Smooth muscle cell (in vitro differentiated cells): Measurements from ENCODE around the gene ZNF462. TPM values are rescaled to one million over a fixed set of nuclear protein-coding genes. Genes with fewer than 3 reads are reported as not detected.

Experiments used
- DNase-seq: peaks from one replicate; lab custom pipeline; 2025; ENCODE audit not compliant: unreplicated experiment; lab: John Stamatoyannopoulos, UW
- H2AFZ ChIP-seq: fragments of 200-600 bp; sonication (generic); 2 replicates; pipeline ENCODE4 v1.6.0; 2016; ENCODE audit warnings: antibody characterized with exemption, low read depth, mild to moderate bottlenecking
- H3F3A ChIP-seq: fragments of 200-600 bp; sonication (generic); 2 replicates; pipeline ENCODE4 v1.6.0; 2017; ENCODE audit warnings: antibody characterized with exemption, low read depth
- H3K27ac ChIP-seq: fragments of 200-600 bp; sonication (generic); 2 replicates; pipeline ENCODE4 v1.5.1; 2016; ENCODE audit warnings: low read depth, mild to moderate bottlenecking
- H3K27me3 ChIP-seq: fragments of 200-600 bp; sonication (generic); 2 replicates; pipeline ENCODE4 v1.6.1; 2016; ENCODE audit warnings: low read depth, mild to moderate bottlenecking
- H3K36me3 ChIP-seq: fragments of 200-600 bp; sonication (generic); 2 replicates; pipeline ENCODE4 v1.5.1; 2016; ENCODE audit warnings: low read depth
- H3K4me1 ChIP-seq: fragments of 200-600 bp; sonication (generic); 2 replicates; pipeline ENCODE4 v1.5.1; 2016; ENCODE audit warnings: low read depth
- H3K4me2 ChIP-seq: fragments of 200-600 bp; sonication (generic); 2 replicates; pipeline ENCODE4 v1.6.0; 2016; ENCODE audit warnings: mild to moderate bottlenecking
- H3K4me3 ChIP-seq: fragments of 200-600 bp; sonication (generic); 2 replicates; pipeline ENCODE4 v1.5.1; 2016; ENCODE audit warnings: mild to moderate bottlenecking
- H3K79me2 ChIP-seq: fragments of 200-600 bp; sonication (generic); 2 replicates; pipeline ENCODE4 v1.6.0; 2016; ENCODE audit warnings: low read depth, mild to moderate bottlenecking
- H3K9ac ChIP-seq: fragments of 200-600 bp; sonication (generic); 2 replicates; pipeline ENCODE4 v1.6.0; 2016; ENCODE audit warnings: low read depth
- H3K9me3 ChIP-seq: fragments of 200-600 bp; sonication (generic); replicated peaks from 2 replicates; pipeline ENCODE4 v1.5.1; 2016; ENCODE audit warnings: low read depth
- H4K20me1 ChIP-seq: fragments of 200-600 bp; sonication (generic); 2 replicates; pipeline ENCODE4 v1.6.0; 2016; ENCODE audit warnings: low read depth
- CTCF ChIP-seq: fragments of 200-600 bp; sonication (generic); IDR thresholded peaks from 2 replicates; pipeline ENCODE4 v1.5.1; 2017; ENCODE audit warnings: borderline replicate concordance, mild to moderate bottlenecking, antibody characterized with exemption; ENCODE audit not compliant: insufficient read depth, poor library complexity, severe bottlenecking
- WGBS: methylation state at CpG from one replicate; pipeline ENCODE4 v1.1.7; 2016; ENCODE audit warnings: low lambda C conversion rate; 5-methylcytosine and 5-hydroxymethylcytosine counted together
- polyA plus RNA-seq: library from polyadenylated mRNA; unstranded; fragments of >200 nt; fragmentation: Nextera tagmentation; extraction: Ambion mirVana; gene quantifications from 2 replicates; pipeline ENCODE4 v1.2.1, GENCODE V29; 2016
- total RNA-seq: library from RNA; depleted of rRNA; stranded (reverse); fragments of >200 nt; gene quantifications from 2 replicates; pipeline ENCODE4 v1.2.3, GENCODE V29; 2014

Gene ZNF462
- total and polyA plus RNA-seq, 2 experiments from 2014 or later, result 9.1 to 32.2 TPM

GRCh38 chr9:106918825-106919509 is 56.0 kb downstream of the ZNF462 start:
- H4K20me1 ChIP-seq, result no peaks in the 10 kb centered on the region
- no peak overlapping the region for H3K9ac ChIP-seq
- WGBS, result 93% methylated on average over 5 of the region's 5 CpGs
- H3K4me1 ChIP-seq, result peaks cover 27% of the 10 kb centered on the region
- no peak overlapping the region for H3K4me3 ChIP-seq
- H3K27me3 ChIP-seq, result no peaks in the 10 kb centered on the region
- no peak for DNase-seq
- no peak for TF ChIP-seq CTCF
- H2AFZ ChIP-seq, result no peak overlapping the region
- H3K79me2 ChIP-seq, result peaks cover 54% of the 10 kb centered on the region
- H3K27ac ChIP-seq, result peak overlapping the region; percentile 99
- no peak overlapping the region for H3K4me2 ChIP-seq
- H3K9me3 ChIP-seq, result no peaks in the 10 kb centered on the region
- H3F3A ChIP-seq, result peaks cover 27% of the 10 kb centered on the region
- peaks cover 4% of the 10 kb centered on the region for H3K36me3 ChIP-seq

- Histone ChIP-seq H3K27me3 (no peaks in the 10 kb centered on the region), H3K9ac (peak overlapping the region; percentile 91), H3K27ac (peak overlapping the region; percentile 99)
These were observed 57.1 kb downstream of the ZNF462 start for GRCh38 chr9:106920091-106920490.

DNA sequence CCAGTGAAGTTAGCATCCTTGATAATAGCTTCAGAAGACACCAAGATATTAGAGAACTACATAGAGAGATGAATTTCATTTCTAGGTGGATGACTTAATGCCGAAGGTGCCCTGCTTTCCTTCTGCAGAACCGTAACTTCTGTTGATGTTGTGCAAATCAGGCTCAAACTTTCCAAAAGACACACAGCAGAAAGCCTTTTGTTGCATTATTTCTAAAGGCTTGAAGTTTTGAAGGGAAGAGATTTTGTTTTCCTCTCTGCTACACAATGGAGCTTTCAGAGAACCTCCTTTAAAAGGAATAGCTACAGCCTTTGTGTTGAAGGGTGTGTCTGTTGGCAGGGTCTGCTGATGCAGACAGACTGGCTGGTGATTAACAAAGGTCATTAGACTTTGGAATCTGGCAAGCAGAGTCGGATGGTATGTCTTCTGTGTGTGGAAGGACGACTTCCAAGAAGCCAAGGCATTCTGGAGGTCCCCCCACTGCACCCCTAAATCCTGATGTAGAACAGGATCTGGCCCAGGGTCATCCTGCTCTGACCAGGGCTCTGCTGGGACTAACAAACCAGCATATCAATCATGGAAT is 57.8 kb downstream of the ZNF462 start:
- Histone ChIP-seq H3K9me3 (no peaks in the 10 kb centered on the region), H2AFZ (peak overlapping the region; percentile 75), H3K4me1 (peaks cover 27% of the 10 kb centered on the region), H3K27me3 (no peaks in the 10 kb centered on the region), H3F3A (peaks cover 30% of the 10 kb centered on the region), H3K36me3 (peaks cover 7% of the 10 kb centered on the region), H3K9ac (peak overlapping the region; percentile 91), H3K27ac (peak overlapping the region; percentile 99), H3K4me2 (peak overlapping the region; percentile 83), H3K79me2 (peaks cover 37% of the 10 kb centered on the region), H4K20me1 (no peaks in the 10 kb centered on the region), H3K4me3 (peak overlapping the region; percentile 39)
- WGBS, result 31% methylated on average over 4 of the region's 4 CpGs
- no peak for TF ChIP-seq CTCF
- no peak for DNase-seq

More at GRCh38 chr9:106920091-106920490, 57.1 kb downstream of the ZNF462 start:
- peaks cover 27% of the 10 kb centered on the region for H3K4me1 ChIP-seq
- peaks cover 43% of the 10 kb centered on the region for H3K79me2 ChIP-seq
- H3F3A ChIP-seq, result peaks cover 30% of the 10 kb centered on the region
- 82% methylated on average over 4 of the region's 4 CpGs for WGBS
- peak overlapping the region; percentile 83 for H3K4me2 ChIP-seq
- H2AFZ ChIP-seq, result peak overlapping the region; percentile 75
- no peak for DNase-seq
- no peaks in the 10 kb centered on the region for H4K20me1 ChIP-seq
- H3K36me3 ChIP-seq, result peaks cover 7% of the 10 kb centered on the region
- TF ChIP-seq CTCF, result no peak
- H3K9me3 ChIP-seq, result no peaks in the 10 kb centered on the region
- no peak overlapping the region for H3K4me3 ChIP-seq
